LNCaP clone FGC (cell line): ENCODE data around the gene GOLGA8J.
A peak's percentile ranks its signal among the peaks of the same experiment; 100 is the strongest.
"Not testable (repeated sequence)": the region's sequence is repeated elsewhere in the genome, so short reads cannot be mapped to it uniquely, and the experiment has no call there.

ENCODE experiments used
- DNase-seq: peaks from one replicate; pipeline ENCODE4 v3.0.0-alpha.2; 2011; ENCODE audit warnings: low read depth
- H3K4me3 ChIP-seq: 2 replicates; pipeline ENCODE4 v1.5.1; 2011; ENCODE audit warnings: mild to moderate bottlenecking, low read depth, low read length, control low read depth
- CTCF ChIP-seq: IDR thresholded peaks from 2 replicates; pipeline ENCODE4 v1.5.1; 2012; ENCODE audit warnings: mild to moderate bottlenecking; ENCODE audit not compliant: control insufficient read depth, insufficient read depth; ENCODE audit errors: extremely low read depth

GOLGA8J gene

GRCh38 chr15:30130066-30130465, 47.3 kb downstream of the GOLGA8J start:
- not testable (repeated sequence) for DNase-seq, H3K4me3 ChIP-seq
- 0 out of 2 replicates have a peak, but pooled peaks have one; percentile 6 for TF ChIP-seq CTCF

- not testable (repeated sequence) for DNase-seq, H3K4me3 ChIP-seq
Measured at GRCh38 chr15:30134751-30135150, 52.0 kb downstream of the GOLGA8J start, which contains the start of gene GOLGA8T. Gene GOLGA8T (plus strand): TSS chr15:30135051. CDS start chr15:30135149, 98 bp downstream.
